H9 (cell line): ENCODE measurements around the gene SLC23A2. TPM values are rescaled to one million over a fixed set of nuclear protein-coding genes. Genes with fewer than 3 reads are reported as not detected.

Experiments
- DNase-seq: peaks from one replicate; pipeline ENCODE4 v3.0.0-alpha.2; 2017
- H2AFZ ChIP-seq: one replicate; pipeline ENCODE4 v1.6.1; 2013; ENCODE audit warnings: mild to moderate bottlenecking, low read length, control low read depth, moderate library complexity
- H2AK5ac ChIP-seq: 2 replicates; pipeline ENCODE4 v1.6.1; 2013; ENCODE audit warnings: low read length, control low read depth, mixed read lengths; ENCODE audit not compliant: insufficient read length
- H2BK120ac ChIP-seq: one replicate; pipeline ENCODE4 v1.6.1; 2013; ENCODE audit warnings: low read depth, mild to moderate bottlenecking, low read length, control low read depth, inconsistent platforms; ENCODE audit not compliant: poor library complexity, severe bottlenecking
- H2BK12ac ChIP-seq: 2 replicates; pipeline ENCODE4 v1.6.1; 2013; ENCODE audit warnings: low read length, control low read depth, mixed read lengths, low read depth; ENCODE audit not compliant: insufficient read length
- H2BK15ac ChIP-seq: 2 replicates; pipeline ENCODE4 v1.6.1; 2013; ENCODE audit warnings: low read depth, low read length, control low read depth
- H2BK20ac ChIP-seq: one replicate; pipeline ENCODE4 v1.6.1; 2013; ENCODE audit warnings: low read depth, mild to moderate bottlenecking, low read length, control low read depth, inconsistent platforms; ENCODE audit not compliant: poor library complexity, severe bottlenecking
- H2BK5ac ChIP-seq: 2 replicates; pipeline ENCODE4 v1.6.1; 2013; ENCODE audit warnings: low read length, control low read depth, mixed read lengths; ENCODE audit not compliant: insufficient read length
- H3K14ac ChIP-seq: 2 replicates; pipeline ENCODE4 v1.6.1; 2013; ENCODE audit warnings: low read length, control low read depth; ENCODE audit not compliant: insufficient read depth
- H3K18ac ChIP-seq: 2 replicates; pipeline ENCODE4 v1.6.1; 2013; ENCODE audit warnings: low read depth, mild to moderate bottlenecking, mixed read lengths, low read length, control low read depth; ENCODE audit not compliant: insufficient read length
- H3K23ac ChIP-seq: 2 replicates; pipeline ENCODE4 v1.6.1; 2013; ENCODE audit warnings: low read length, control low read depth, mixed read lengths, low read depth; ENCODE audit not compliant: insufficient read length
- H3K23me2 ChIP-seq: 2 replicates; pipeline ENCODE4 v1.6.1; 2013; ENCODE audit warnings: low read depth, mild to moderate bottlenecking, mixed read lengths, low read length, control low read depth; ENCODE audit not compliant: insufficient read length, poor library complexity, severe bottlenecking
- H3K27ac ChIP-seq: 2 replicates; pipeline ENCODE4 v1.5.1; 2013; ENCODE audit warnings: low read length, control low read depth, mixed read lengths, low read depth; ENCODE audit not compliant: insufficient read length
- H3K27me3 ChIP-seq: 2 replicates; pipeline ENCODE4 v1.6.1; 2013; ENCODE audit warnings: low read length, control low read depth, inconsistent platforms; ENCODE audit not compliant: insufficient read depth
- H3K4ac ChIP-seq: 2 replicates; pipeline ENCODE4 v1.6.1; 2013; ENCODE audit warnings: low read depth, mild to moderate bottlenecking, control low read depth, inconsistent platforms, low read length, moderate library complexity
- H3K4me1 ChIP-seq: 2 replicates; pipeline ENCODE4 v1.6.1; 2013; ENCODE audit warnings: low read length, control low read depth, inconsistent platforms; ENCODE audit not compliant: insufficient read depth
- H3K4me2 ChIP-seq: 2 replicates; pipeline ENCODE4 v1.6.1; 2013; ENCODE audit warnings: low read length, control low read depth, mixed read lengths; ENCODE audit not compliant: insufficient read length, insufficient read depth
- H3K56ac ChIP-seq: 2 replicates; pipeline ENCODE4 v1.6.1; 2013; ENCODE audit warnings: low read depth, mild to moderate bottlenecking, mixed read lengths, low read length, control low read depth; ENCODE audit not compliant: insufficient read length
- H3K79me1 ChIP-seq: 2 replicates; pipeline ENCODE4 v1.6.1; 2013; ENCODE audit warnings: low read depth, mild to moderate bottlenecking, moderate library complexity, low read length, control low read depth, inconsistent platforms; ENCODE audit not compliant: insufficient read depth, poor library complexity, severe bottlenecking
- H3K79me2 ChIP-seq: 2 replicates; pipeline ENCODE4 v1.6.1; 2013; ENCODE audit warnings: low read length, control low read depth, inconsistent platforms; ENCODE audit not compliant: insufficient read depth
- H3K9ac ChIP-seq: 2 replicates; pipeline ENCODE4 v1.6.1; 2013; ENCODE audit warnings: low read length, control low read depth, mixed read lengths; ENCODE audit not compliant: insufficient read length; ENCODE audit errors: extremely low read depth
- H3K9me3 ChIP-seq: one replicate; pipeline ENCODE4 v1.6.1; 2013; ENCODE audit warnings: low read depth, low read length, inconsistent platforms; ENCODE audit not compliant: control insufficient read depth
- H3T11ph ChIP-seq: one replicate; pipeline ENCODE4 v1.6.1; 2013; ENCODE audit warnings: mild to moderate bottlenecking, low read length, control low read depth, inconsistent platforms
- H4K20me1 ChIP-seq: one replicate; pipeline ENCODE4 v1.6.1; 2013; ENCODE audit not compliant: control insufficient read depth, insufficient read length, insufficient read depth
- H4K5ac ChIP-seq: 2 replicates; pipeline ENCODE4 v1.6.1; 2013; ENCODE audit warnings: low read depth, mild to moderate bottlenecking, mixed read lengths, low read length, control low read depth; ENCODE audit not compliant: insufficient read length
- H4K8ac ChIP-seq: replicated peaks from 2 replicates; pipeline ENCODE4 v1.6.1; 2013; ENCODE audit warnings: low read length, control low read depth, mixed read lengths, low read depth; ENCODE audit not compliant: insufficient read length
- H4K91ac ChIP-seq: 2 replicates; pipeline ENCODE4 v1.6.1; 2013; ENCODE audit warnings: low read depth, mild to moderate bottlenecking, moderate library complexity, mixed read lengths, low read length, control low read depth; ENCODE audit not compliant: insufficient read length
- H3K27ac Mint-ChIP-seq, 3 experiments: 2 replicates in 2 of 3; 3 replicates in 1 of 3; pipeline ENCODE4 v1.8.0; 2020 to 2021; ENCODE audit warnings: mixed read lengths in 3 of 3, mild to moderate bottlenecking in 1 of 3, moderate library complexity in 1 of 3
- H3K27me3 Mint-ChIP-seq: 2 replicates; pipeline ENCODE4 v1.8.0; 2021; ENCODE audit warnings: low read depth, mild to moderate bottlenecking, moderate library complexity, mixed read lengths
- H3K36me3 Mint-ChIP-seq, 3 experiments: 2 replicates in 2 of 3; 3 replicates in 1 of 3; pipeline ENCODE4 v1.8.0; 2020 to 2021; ENCODE audit warnings: low read depth in 3 of 3, mixed read lengths in 3 of 3; ENCODE audit not compliant: insufficient read depth in 1 of 3
- H3K4me1 Mint-ChIP-seq, 2 experiments: 2 replicates each; pipeline ENCODE4 v1.8.0; 2020; ENCODE audit warnings: mixed read lengths in 2 of 2
- H3K4me3 Mint-ChIP-seq, 2 experiments: 2 replicates in 1 of 2; 3 replicates in 1 of 2; pipeline ENCODE4 v1.8.0; 2020 to 2021; ENCODE audit warnings: mild to moderate bottlenecking in 2 of 2, mixed read lengths in 2 of 2, moderate library complexity in 1 of 2
- H3K9me3 Mint-ChIP-seq, 2 experiments: 2 replicates in 1 of 2; 3 replicates in 1 of 2; pipeline ENCODE4 v1.8.0; 2020; ENCODE audit warnings: mild to moderate bottlenecking in 2 of 2, mixed read lengths in 2 of 2, moderate library complexity in 1 of 2
- WGBS: extraction: QIAGEN DNeasy Blood & Tissue Kit; methylation state at CpG from one replicate; pipeline ENCODE4 v1.1.7; 2013; ENCODE audit warnings: missing lambda C conversion rate, low lambda C conversion rate, mixed read lengths; ENCODE audit not compliant: insufficient read length; ENCODE audit errors: extremely low coverage; 5-methylcytosine and 5-hydroxymethylcytosine counted together
- total RNA-seq: library from RNA; stranded (reverse); gene quantifications from 2 replicates; pipeline ENCODE4 v1.2.1, GENCODE V29; 2021
- TF ChIP-seq, protein P1 (sequence below): fragments of 200-600 bp; sonication (generic); conservative IDR thresholded peaks from 3 replicates; pipeline ENCODE4 v1.8.0; 2021; ENCODE audit warnings: antibody characterized with exemption, mild to moderate bottlenecking

The SLC23A2 gene
- total RNA-seq, 1 experiment from 2014 or later = 16.5 TPM

GRCh38 chr20:5008759-5009158 is 7.4 kb upstream of the SLC23A2 start:
- no peaks in the 10 kb centered on the region for H3K9me3 Mint-ChIP-seq
- no peaks in the 10 kb centered on the region for H3K27me3 ChIP-seq
- H4K91ac ChIP-seq = no peak overlapping the region
- no peak overlapping the region for H2BK120ac ChIP-seq
- no peaks in the 10 kb centered on the region for H3K4me1 ChIP-seq
- H3K36me3 Mint-ChIP-seq = no peaks in the 10 kb centered on the region
- no peak overlapping the region for H3K23ac ChIP-seq
- no peak overlapping the region for H3K4ac ChIP-seq
- no peaks in the 10 kb centered on the region for H3K9me3 ChIP-seq
- no CpG with 5 or more reads among the region's 5 CpGs for WGBS
- H4K5ac ChIP-seq = no peak overlapping the region
- DNase-seq = no peak
- H3K27ac ChIP-seq = no peak overlapping the region
- no peak overlapping the region for H2BK15ac ChIP-seq
- H3K23me2 ChIP-seq = no peaks in the 10 kb centered on the region
- H3T11ph ChIP-seq = no peak overlapping the region
- TF ChIP-seq, protein P1, sequence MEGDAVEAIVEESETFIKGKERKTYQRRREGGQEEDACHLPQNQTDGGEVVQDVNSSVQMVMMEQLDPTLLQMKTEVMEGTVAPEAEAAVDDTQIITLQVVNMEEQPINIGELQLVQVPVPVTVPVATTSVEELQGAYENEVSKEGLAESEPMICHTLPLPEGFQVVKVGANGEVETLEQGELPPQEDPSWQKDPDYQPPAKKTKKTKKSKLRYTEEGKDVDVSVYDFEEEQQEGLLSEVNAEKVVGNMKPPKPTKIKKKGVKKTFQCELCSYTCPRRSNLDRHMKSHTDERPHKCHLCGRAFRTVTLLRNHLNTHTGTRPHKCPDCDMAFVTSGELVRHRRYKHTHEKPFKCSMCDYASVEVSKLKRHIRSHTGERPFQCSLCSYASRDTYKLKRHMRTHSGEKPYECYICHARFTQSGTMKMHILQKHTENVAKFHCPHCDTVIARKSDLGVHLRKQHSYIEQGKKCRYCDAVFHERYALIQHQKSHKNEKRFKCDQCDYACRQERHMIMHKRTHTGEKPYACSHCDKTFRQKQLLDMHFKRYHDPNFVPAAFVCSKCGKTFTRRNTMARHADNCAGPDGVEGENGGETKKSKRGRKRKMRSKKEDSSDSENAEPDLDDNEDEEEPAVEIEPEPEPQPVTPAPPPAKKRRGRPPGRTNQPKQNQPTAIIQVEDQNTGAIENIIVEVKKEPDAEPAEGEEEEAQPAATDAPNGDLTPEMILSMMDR = no peak
- no peak overlapping the region for H3K4me3 Mint-ChIP-seq
- H3K18ac ChIP-seq = no peak overlapping the region
- no peak overlapping the region for H2BK5ac ChIP-seq
- H2AK5ac ChIP-seq = no peak overlapping the region
- H2BK20ac ChIP-seq = no peak overlapping the region
- no peak overlapping the region for H3K27ac Mint-ChIP-seq
- H3K4me1 Mint-ChIP-seq = no peaks in the 10 kb centered on the region; a peak in 2 of 4 replicates
- no peak overlapping the region for H2AFZ ChIP-seq
- no peak overlapping the region for H3K9ac ChIP-seq
- no peaks in the 10 kb centered on the region for H3K79me1 ChIP-seq
- H3K56ac ChIP-seq = no peak overlapping the region
- H3K4me2 ChIP-seq = no peak overlapping the region
- H3K79me2 ChIP-seq = no peaks in the 10 kb centered on the region
- peaks cover 6% of the 10 kb centered on the region for H3K27me3 Mint-ChIP-seq
- H4K20me1 ChIP-seq = no peaks in the 10 kb centered on the region
- H2BK12ac ChIP-seq = no peak overlapping the region
- H3K14ac ChIP-seq = no peak overlapping the region
- no peak overlapping the region for H4K8ac ChIP-seq
